HG02759 (cell line): Measurements from ENCODE around the gene BRD4.

Experiments
- ATAC-seq: cut with Tn5 transposase; IDR thresholded peaks from one replicate; pipeline ENCODE4 v1.9.1; 2021; ENCODE audit warnings: mild to moderate bottlenecking, moderate library complexity; ENCODE audit not compliant: unreplicated experiment

The BRD4 gene

GRCh38 chr19:15292847-15293582, 39.3 kb downstream of the BRD4 start:
- ATAC-seq, result no peak

- ATAC-seq, result no peak
Measured at GRCh38 chr19:15292140-15292539, 40.2 kb downstream of the BRD4 start.

- no peak for ATAC-seq
Measured at GRCh38 chr19:15291548-15292021, 40.8 kb downstream of the BRD4 start.

- ATAC-seq, result no peak
Measured at GRCh38 chr19:15291089-15291488, 41.2 kb downstream of the BRD4 start.

- no peak for ATAC-seq
Measured at GRCh38 chr19:15290166-15290565, 42.2 kb downstream of the BRD4 start.

- ATAC-seq, result no peak
Measured at GRCh38 chr19:15289673-15290072, 42.7 kb downstream of the BRD4 start.

GRCh38 chr19:15288146-15288963, 44.0 kb downstream of the BRD4 start:
- no peak for ATAC-seq

GRCh38 chr19:15287496-15287895, 44.8 kb downstream of the BRD4 start:
- ATAC-seq, result no peak

GRCh38 chr19:15286688-15287365, 45.5 kb downstream of the BRD4 start:
- ATAC-seq, result no peak

GRCh38 chr19:15285896-15286591, 46.3 kb downstream of the BRD4 start:
- ATAC-seq, result peak; percentile 50

- no peak for ATAC-seq
Measured at GRCh38 chr19:15284896-15285295, 47.4 kb downstream of the BRD4 start.

GRCh38 chr19:15284091-15284490, 48.2 kb downstream of the BRD4 start:
- ATAC-seq, result no peak

GRCh38 chr19:15283141-15283883, 49.0 kb downstream of the BRD4 start:
- ATAC-seq, result no peak

GRCh38 chr19:15282311-15282705, 50.0 kb downstream of the BRD4 start:
- ATAC-seq, result no peak

GRCh38 chr19:15280915-15281683, 51.2 kb downstream of the BRD4 start:
- no peak for ATAC-seq

GRCh38 chr19:15280048-15280725, 52.2 kb downstream of the BRD4 start:
- ATAC-seq, result no peak

- no peak for ATAC-seq
Measured at GRCh38 chr19:15279326-15279904, 52.9 kb downstream of the BRD4 start.

- ATAC-seq, result no peak
Measured at GRCh38 chr19:15276620-15277215, 55.6 kb downstream of the BRD4 start.
